CD8-positive, alpha-beta memory T cell (primary cell): ENCODE data around the gene RFFL. TPM values are rescaled to one million over a fixed set of nuclear protein-coding genes. Genes with fewer than 3 reads are reported as not detected.
A peak's percentile ranks its signal among the peaks of the same experiment; 100 is the strongest.

Source experiments
- CTCF ChIA-PET: fragments of 350-600 bp; sonication (Branson Sonifier 250); formaldehyde crosslinking; loops from one replicate; lab custom pipeline; 2021; ENCODE audit warnings: antibody characterized with exemption; lab: Charles Lee
- POLR2A ChIA-PET: fragments of 350-600 bp; sonication (Branson Sonifier 250); formaldehyde crosslinking; loops from one replicate; lab custom pipeline; 2021; ENCODE audit warnings: antibody characterized with exemption; lab: Charles Lee
- DNase-seq, 5 donors: peaks; one replicate each; pipeline versions ENCODE4 v3.0.0 to v3.0.0-alpha.2; 2020 to 2022; ENCODE audit warnings: mixed read lengths in 1 of 5
- H3K27ac ChIP-seq: one replicate; pipeline ENCODE4 v1.7.0; 2013; ENCODE audit warnings: low read depth, mild to moderate bottlenecking, low read length, moderate library complexity
- H3K27me3 ChIP-seq: 2 replicates; pipeline ENCODE4 v1.7.0; 2013; ENCODE audit warnings: low read length, mild to moderate bottlenecking; ENCODE audit not compliant: insufficient read depth, poor library complexity, severe bottlenecking
- H3K36me3 ChIP-seq: 2 replicates; pipeline ENCODE4 v1.7.0; 2013; ENCODE audit warnings: mild to moderate bottlenecking, low read length, moderate library complexity; ENCODE audit not compliant: insufficient read depth
- H3K4me1 ChIP-seq: 2 replicates; pipeline ENCODE4 v1.7.0; 2013; ENCODE audit warnings: mild to moderate bottlenecking, low read length, moderate library complexity; ENCODE audit not compliant: insufficient read depth
- H3K4me3 ChIP-seq: 2 replicates; pipeline ENCODE4 v1.7.0; 2013; ENCODE audit warnings: mild to moderate bottlenecking, low read length
- H3K9me3 ChIP-seq: 2 replicates; pipeline ENCODE4 v1.7.0; 2013; ENCODE audit warnings: mild to moderate bottlenecking, low read length
- H3K27ac Mint-ChIP-seq, 8 donors: one replicate each; pipeline ENCODE4 v1.8.0; 2020 to 2021; ENCODE audit warnings: mixed read lengths in 8 of 8, mild to moderate bottlenecking in 6 of 8, inconsistent platforms in 3 of 8, moderate library complexity in 3 of 8
- H3K27me3 Mint-ChIP-seq, 2 donors: one replicate each; pipeline ENCODE4 v1.8.0; 2020 to 2021; ENCODE audit warnings: mixed read lengths in 2 of 2, mild to moderate bottlenecking in 1 of 2, moderate library complexity in 1 of 2
- H3K36me3 Mint-ChIP-seq, 3 donors: one replicate each; pipeline ENCODE4 v1.8.0; 2020 to 2021; ENCODE audit warnings: mixed read lengths in 3 of 3, inconsistent platforms in 1 of 3, mild to moderate bottlenecking in 1 of 3
- H3K4me1 Mint-ChIP-seq, 3 donors: one replicate each; pipeline ENCODE4 v1.8.0; 2020 to 2021; ENCODE audit warnings: mixed read lengths in 3 of 3, inconsistent platforms in 1 of 3, mild to moderate bottlenecking in 1 of 3
- H3K4me3 Mint-ChIP-seq, 7 donors: one replicate each; pipeline ENCODE4 v1.8.0; 2020 to 2021; ENCODE audit warnings: mixed read lengths in 7 of 7, mild to moderate bottlenecking in 6 of 7, moderate library complexity in 4 of 7, inconsistent platforms in 2 of 7
- H3K9me3 Mint-ChIP-seq, 5 donors: one replicate each; pipeline ENCODE4 v1.8.0; 2020 to 2022; ENCODE audit warnings: mixed read lengths in 5 of 5, mild to moderate bottlenecking in 3 of 5, moderate library complexity in 2 of 5, inconsistent platforms in 1 of 5
- polyA plus RNA-seq: library from polyadenylated mRNA; unstranded; fragments of 300-500 nt; fragmentation: Illumina TruSeq; gene quantifications from one replicate; pipeline ENCODE4 v1.2.3, GENCODE V29; 2021
- total RNA-seq, 2 experiments: library from RNA; stranded (reverse); gene quantifications; one replicate each; pipeline ENCODE4 v1.2.3, GENCODE V29; 2021

Gene RFFL
- total and polyA plus RNA-seq, 3 experiments from 2014 or later: 30.2 to 43.6 (median 33.1) TPM

- Mint-ChIP-seq H3K27me3 (no peaks in the 10 kb centered on the region), H3K4me3 (no peak overlapping the region), H3K27ac (no peak overlapping the region), H3K4me1 (peaks cover 22 to 60% (median 29%) of the 10 kb centered on the region in 3 donors), H3K36me3 (peaks cover 9 to 84% (median 15%) of the 10 kb centered on the region in 3 donors), H3K9me3 (no peaks in the 10 kb centered on the region)
- CTCF ChIA-PET: interaction anchor here (0.6 kb wide), 1 partner anchor 1564 kb away, joined by 3 read pairs; no protein-coding TSS in a partner anchor
- DNase-seq: no peak
- Histone ChIP-seq H3K4me3 (no peak overlapping the region), H3K9me3 (no peaks in the 10 kb centered on the region), H3K27me3 (no peaks in the 10 kb centered on the region), H3K4me1 (peaks cover 29% of the 10 kb centered on the region), H3K36me3 (peaks cover 33% of the 10 kb centered on the region), H3K27ac (no peak overlapping the region)
- POLR2A ChIA-PET: no interaction called here
Observed at GRCh38 chr17:34987232-34987631, 76.3 kb downstream of the RFFL start.

DNA sequence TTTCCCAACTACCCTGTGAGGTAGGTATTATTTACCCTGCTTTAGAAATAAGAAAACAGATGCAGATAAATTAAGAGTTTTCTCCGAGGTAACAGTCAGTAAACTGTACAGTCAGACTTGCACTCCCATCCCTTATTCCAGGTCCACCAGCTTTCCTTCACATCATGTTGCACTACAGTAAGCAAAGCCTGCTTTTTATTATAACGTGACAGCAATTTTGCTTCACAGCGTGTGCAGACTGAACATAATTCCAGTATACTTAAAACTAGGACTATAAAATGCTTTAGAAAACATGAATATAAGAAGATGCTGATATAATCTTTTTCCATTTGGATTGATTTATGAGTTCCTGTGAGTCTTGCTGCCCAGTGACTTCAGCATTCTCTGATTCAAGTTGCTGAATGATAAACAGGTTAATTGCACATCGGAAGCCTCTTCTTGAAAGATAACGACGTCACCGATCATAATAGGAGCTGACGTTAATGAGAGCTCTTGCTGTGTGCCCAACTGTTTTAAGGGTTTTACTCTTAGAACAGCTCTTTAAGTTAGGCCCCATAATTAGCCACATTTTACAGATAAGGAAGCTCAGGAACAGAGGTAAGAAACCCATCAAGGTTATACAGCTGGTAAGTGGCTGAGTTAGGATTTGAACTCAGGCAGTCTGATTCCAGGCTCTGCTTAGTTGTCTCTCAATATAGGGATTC lies 81.8 kb downstream of the RFFL start:
- Histone ChIP-seq H3K27me3 (no peaks in the 10 kb centered on the region), H3K9me3 (no peaks in the 10 kb centered on the region), H3K4me1 (peaks cover 48% of the 10 kb centered on the region), H3K4me3 (peak overlapping the region; percentile 76), H3K36me3 (no peaks in the 10 kb centered on the region), H3K27ac (peak overlapping the region; percentile 94)
- peaks cover 5 to 42% (median 9%) of the 10 kb centered on the region in 3 donors for H3K36me3 Mint-ChIP-seq
- H3K4me3 Mint-ChIP-seq: peak overlapping the region; percentile 91 to 99 (median 95)
- peaks cover 44 to 66% (median 52%) of the 10 kb centered on the region in 3 donors for H3K4me1 Mint-ChIP-seq
- H3K9me3 Mint-ChIP-seq: no peaks in the 10 kb centered on the region
- DNase-seq: no peak
- no peaks in the 10 kb centered on the region for H3K27me3 Mint-ChIP-seq
- peak overlapping the region; percentile 92 to 99 (median 98) for H3K27ac Mint-ChIP-seq
- ChIA-PET CTCF (interaction anchor here (1.2 to 3.2 kb wide), 5 partner anchors 9 to 341 kb away, joined by 3 to 17 read pairs (median 6); partner anchors contain the start of genes RAD51D and RFFL), POLR2A (interaction anchor here (0.6 to 2.3 kb wide), 5 partner anchors 10 to 835 kb away, joined by 4 to 12 read pairs (median 4); partner anchors contain the start of genes CCT6B and ZNF830)

DNA sequence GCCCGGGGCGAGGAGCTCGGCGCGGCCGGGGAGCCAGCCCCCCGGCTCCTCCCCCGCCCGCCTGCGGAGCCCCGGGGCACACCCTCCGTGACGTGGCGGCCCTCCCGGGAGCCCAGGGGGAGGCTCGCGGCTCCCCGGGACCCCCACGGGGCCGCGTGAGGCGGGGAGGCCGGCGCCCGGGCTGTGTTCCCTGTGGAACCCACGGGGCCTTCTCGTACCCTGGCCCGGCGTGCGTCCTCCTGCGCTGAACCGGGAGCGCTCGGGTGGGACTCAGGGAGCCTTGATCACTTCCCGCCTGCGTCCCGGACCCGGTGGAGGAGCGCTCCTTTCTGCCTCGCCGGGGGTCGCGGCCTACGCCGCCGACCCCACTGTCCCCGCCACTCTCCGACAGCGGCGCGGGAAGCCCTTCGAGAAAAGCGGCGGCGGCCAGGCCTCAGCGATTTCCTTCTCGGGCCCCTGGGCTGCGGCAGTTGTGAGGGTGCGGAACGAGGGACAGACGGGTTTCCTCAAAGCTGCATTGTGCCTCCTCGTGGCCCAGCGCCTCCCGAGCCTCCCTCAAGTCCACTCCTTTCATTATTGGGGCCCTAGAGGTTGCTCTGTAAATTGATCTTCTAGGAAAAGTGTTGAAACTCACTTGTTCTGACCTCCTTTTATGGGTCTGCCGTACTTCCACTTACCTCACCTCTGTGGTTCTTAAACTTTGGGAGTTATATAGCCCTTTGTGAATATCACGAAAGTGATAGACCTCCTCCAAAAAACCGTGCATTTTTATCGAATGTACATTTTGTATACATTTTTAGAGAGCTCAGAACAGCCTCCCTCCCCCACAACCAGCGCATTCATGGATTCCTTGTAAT lies 82.6 kb downstream of the RFFL start:
- ChIA-PET CTCF (interaction anchor here (0.8 to 3.2 kb wide), 7 partner anchors 10 to 783 kb away, joined by 3 to 17 read pairs (median 5); partner anchors contain the start of genes RAD51D and RFFL), POLR2A (interaction anchor here (0.5 to 2.3 kb wide), 7 partner anchors 10 to 835 kb away, joined by 3 to 12 read pairs (median 4); partner anchors contain the start of genes CCT6B and ZNF830)
- Histone ChIP-seq H3K4me3 (peak overlapping the region; percentile 76), H3K27ac (peak overlapping the region; percentile 94), H3K27me3 (no peaks in the 10 kb centered on the region), H3K4me1 (peaks cover 48% of the 10 kb centered on the region), H3K36me3 (no peaks in the 10 kb centered on the region), H3K9me3 (no peaks in the 10 kb centered on the region)
- Mint-ChIP-seq H3K4me3 (peak overlapping the region; percentile 94 to 99 (median 96)), H3K27ac (peak overlapping the region; percentile 92 to 99 (median 98)), H3K36me3 (peaks cover 0 to 34% (median 5%) of the 10 kb centered on the region in 3 donors), H3K4me1 (peaks cover 44 to 61% (median 52%) of the 10 kb centered on the region in 3 donors), H3K27me3 (no peaks in the 10 kb centered on the region), H3K9me3 (no peaks in the 10 kb centered on the region)
- peak; percentile 69 to 82 (median 75) for DNase-seq

- peaks cover 43 to 55% (median 50%) of the 10 kb centered on the region in 3 donors for H3K4me1 Mint-ChIP-seq
Observed at GRCh38 chr17:34980353-34980680, 83.2 kb downstream of the RFFL start, which contains the start of gene LIG3. Gene LIG3 (plus strand): TSS chr17:34980512. CDS start chr17:34983006, 2,494 bp downstream.

GRCh38 chr17:34979650-34980352 lies 83.7 kb downstream of the RFFL start:
- Histone ChIP-seq H3K27me3 (no peaks in the 10 kb centered on the region), H3K4me1 (peaks cover 40% of the 10 kb centered on the region), H3K36me3 (no peaks in the 10 kb centered on the region), H3K4me3 (peak overlapping the region; percentile 68), H3K9me3 (no peaks in the 10 kb centered on the region), H3K27ac (peak overlapping the region; percentile 94)
- no peak for DNase-seq
- Mint-ChIP-seq H3K9me3 (no peaks in the 10 kb centered on the region), H3K27ac (peak overlapping the region; percentile 97 to 100 (median 98)), H3K4me1 (peaks cover 40 to 50% (median 47%) of the 10 kb centered on the region in 3 donors), H3K4me3 (peak overlapping the region; percentile 92 to 97 (median 94)), H3K36me3 (peaks cover 0 to 25% (median 5%) of the 10 kb centered on the region in 3 donors), H3K27me3 (no peaks in the 10 kb centered on the region)
- CTCF ChIA-PET: interaction anchor here (0.7 to 3.2 kb wide), 6 partner anchors 18 to 784 kb away, joined by 3 to 17 read pairs (median 4); partner anchors contain the start of genes CCT6B, RAD51D, RFFL and ZNF830
- POLR2A ChIA-PET: interaction anchor here (1.0 to 2.3 kb wide), 4 partner anchors 19 to 109 kb away, joined by 3 to 12 read pairs (median 4); partner anchors contain the start of genes CCT6B and ZNF830

More at GRCh38 chr17:34980353-34980680, 83.2 kb downstream of the RFFL start, which contains the start of gene LIG3:
- H3K27ac ChIP-seq: peak within 1 kb of the TSS; percentile 94
- H3K36me3 Mint-ChIP-seq: peaks cover 0 to 28% (median 5%) of the 10 kb centered on the region in 3 donors
- DNase-seq: peak; percentile 90 to 95 (median 92)
- H3K4me3 Mint-ChIP-seq: peak within 1 kb of the TSS; percentile 94 to 99 (median 96)
- ChIA-PET POLR2A (interaction anchor here (0.5 to 2.3 kb wide), 6 partner anchors 11 to 109 kb away, joined by 3 to 12 read pairs (median 4); partner anchors contain the start of genes CCT6B and ZNF830), CTCF (interaction anchor here (0.8 to 3.2 kb wide), 6 partner anchors 10 to 784 kb away, joined by 3 to 17 read pairs (median 6); partner anchors contain the start of genes RAD51D and RFFL)
- no peaks in the 10 kb centered on the region for H3K9me3 Mint-ChIP-seq
- H3K4me3 ChIP-seq: peak within 1 kb of the TSS; percentile 76
- no peaks in the 10 kb centered on the region for H3K36me3 ChIP-seq
- peak within 1 kb of the TSS; percentile 97 to 100 (median 98) for H3K27ac Mint-ChIP-seq
- H3K27me3 ChIP-seq: no peaks in the 10 kb centered on the region
- no peaks in the 10 kb centered on the region for H3K9me3 ChIP-seq
- no peaks in the 10 kb centered on the region for H3K27me3 Mint-ChIP-seq
- peaks cover 45% of the 10 kb centered on the region for H3K4me1 ChIP-seq

DNA sequence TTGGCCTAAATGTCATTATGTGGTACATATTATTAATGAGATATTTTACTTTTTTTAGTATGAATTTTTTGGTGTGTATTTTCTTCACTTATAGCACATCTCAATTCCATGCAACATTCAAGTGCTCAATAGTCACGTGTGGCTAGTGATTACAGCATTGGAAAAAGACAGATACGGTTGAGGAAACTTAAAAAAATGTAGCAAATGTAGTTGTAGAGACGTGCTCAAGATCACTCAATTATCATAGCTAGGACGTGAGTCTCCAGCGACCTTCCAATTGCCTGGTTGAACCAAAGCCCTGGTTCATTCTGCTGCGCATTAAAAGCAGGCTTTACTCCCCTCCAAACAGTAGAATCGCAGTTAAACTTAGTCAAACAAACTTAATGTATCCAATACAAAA lies 84.4 kb downstream of the RFFL start:
- CTCF ChIA-PET: interaction anchor here (0.7 to 1.4 kb wide), 2 partner anchors 18 to 84 kb away, joined by 3 to 4 read pairs; partner anchors contain the start of genes CCT6B, RFFL and ZNF830
- no peaks in the 10 kb centered on the region for H3K36me3 ChIP-seq
- Mint-ChIP-seq H3K4me3 (peak overlapping the region in 6 of 7 donors; percentile 29 to 94 (median 38)), H3K27ac (peak overlapping the region in 3 of 8 donors; percentile 65 to 99 (median 99)), H3K4me1 (peaks cover 36 to 45% (median 43%) of the 10 kb centered on the region in 3 donors), H3K27me3 (no peaks in the 10 kb centered on the region), H3K9me3 (no peaks in the 10 kb centered on the region), H3K36me3 (peaks cover 0 to 22% (median 3%) of the 10 kb centered on the region in 3 donors)
- no peaks in the 10 kb centered on the region for H3K9me3 ChIP-seq
- H3K27ac ChIP-seq: no peak overlapping the region
- no peaks in the 10 kb centered on the region for H3K27me3 ChIP-seq
- peaks cover 37% of the 10 kb centered on the region for H3K4me1 ChIP-seq
- no peak overlapping the region for H3K4me3 ChIP-seq
- POLR2A ChIA-PET: no interaction called here
- no peak for DNase-seq
